Large intestine (tissue), 3 donors: ENCODE data around the gene CRIP2. TPM values are rescaled to one million over a fixed set of nuclear protein-coding genes. Genes with fewer than 3 reads are reported as not detected.

Experiments
- DNase-seq, 2 donors: peaks; one replicate each; pipeline versions ENCODE4 v3.0.0 to v3.0.0-alpha.2; 2013
- H3K27ac ChIP-seq: one replicate; pipeline ENCODE4 v1.5.1; 2013; ENCODE audit warnings: low read length
- H3K27me3 ChIP-seq: 2 replicates; pipeline ENCODE4 v1.6.1; 2013; ENCODE audit warnings: low read length; ENCODE audit not compliant: control insufficient read depth, insufficient read depth
- H3K36me3 ChIP-seq: 2 replicates; pipeline ENCODE4 v1.6.1; 2013; ENCODE audit warnings: low read length; ENCODE audit not compliant: control insufficient read depth, insufficient read depth
- H3K4me1 ChIP-seq: one replicate; pipeline ENCODE4 v1.6.1; 2013; ENCODE audit warnings: low read length; ENCODE audit not compliant: control insufficient read depth, insufficient read depth
- H3K4me3 ChIP-seq: one replicate; pipeline ENCODE4 v1.5.1; 2013; ENCODE audit warnings: low read length
- H3K9me3 ChIP-seq: one replicate; pipeline ENCODE4 v1.6.1; 2013; ENCODE audit warnings: mild to moderate bottlenecking, low read depth, low read length, moderate library complexity; ENCODE audit not compliant: control insufficient read depth
- WGBS: methylation state at CpG from one replicate; pipeline ENCODE4 v1.1.5; 2013; ENCODE audit warnings: low lambda C conversion rate; ENCODE audit not compliant: insufficient coverage; 5-methylcytosine and 5-hydroxymethylcytosine counted together
- polyA plus RNA-seq: library from polyadenylated mRNA; unstranded; fragments of 120-200 nt; gene quantifications from one replicate; pipeline ENCODE4 v1.2.1, GENCODE V29; 2013

The CRIP2 gene
- polyA plus RNA-seq, 1 donor = 67.1 TPM

DNA sequence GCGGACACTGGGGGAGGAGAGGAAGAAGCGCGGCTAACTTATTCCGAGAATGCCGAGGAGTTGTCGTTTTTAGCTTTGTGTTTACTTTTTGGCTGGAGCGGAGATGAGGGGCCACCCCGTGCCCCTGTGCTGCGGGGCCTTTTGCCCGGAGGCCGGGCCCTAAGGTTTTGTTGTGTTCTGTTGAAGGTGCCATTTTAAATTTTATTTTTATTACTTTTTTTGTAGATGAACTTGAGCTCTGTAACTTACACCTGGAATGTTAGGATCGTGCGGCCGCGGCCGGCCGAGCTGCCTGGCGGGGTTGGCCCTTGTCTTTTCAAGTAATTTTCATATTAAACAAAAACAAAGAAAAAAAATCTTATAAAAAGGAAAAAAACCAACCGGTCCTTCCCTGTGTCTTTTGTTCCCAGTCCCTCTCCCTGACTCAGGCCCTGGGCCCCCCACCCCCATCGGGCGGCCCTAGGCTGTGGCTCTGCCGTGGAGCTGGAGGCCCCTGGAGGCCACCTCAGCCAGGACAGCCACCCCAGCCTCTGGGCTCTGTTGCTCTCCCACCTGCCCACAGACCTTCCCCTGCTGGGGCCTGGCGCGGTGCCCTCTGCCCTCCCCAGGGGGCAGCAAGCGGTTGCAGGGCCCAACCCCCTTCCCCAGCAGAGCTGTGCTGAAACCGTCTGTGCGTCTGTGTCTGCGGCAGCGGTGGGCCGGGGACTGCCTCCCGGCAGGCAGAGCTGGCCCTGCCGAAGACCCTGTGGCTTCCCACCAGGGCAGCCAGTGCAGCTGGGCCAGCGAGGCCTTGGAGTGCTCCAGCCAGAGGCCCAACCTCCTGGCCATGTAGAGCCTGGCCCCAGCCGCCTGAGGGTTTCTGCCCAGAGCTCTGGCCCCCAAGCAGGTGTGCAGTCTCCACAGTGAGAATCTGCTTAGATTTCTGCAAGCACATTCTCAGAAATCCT is 4.0 kb upstream of the CRIP2 start:
- Histone ChIP-seq H3K9me3 (no peaks in the 10 kb centered on the region), H3K36me3 (peaks cover 32% of the 10 kb centered on the region), H3K27me3 (peaks cover 6% of the 10 kb centered on the region), H3K4me1 (peaks cover 16% of the 10 kb centered on the region), H3K27ac (no peak overlapping the region), H3K4me3 (no peak overlapping the region)
- WGBS = 100% methylated on average over 7 of the region's 34 CpGs
- DNase-seq = no peak

DNA sequence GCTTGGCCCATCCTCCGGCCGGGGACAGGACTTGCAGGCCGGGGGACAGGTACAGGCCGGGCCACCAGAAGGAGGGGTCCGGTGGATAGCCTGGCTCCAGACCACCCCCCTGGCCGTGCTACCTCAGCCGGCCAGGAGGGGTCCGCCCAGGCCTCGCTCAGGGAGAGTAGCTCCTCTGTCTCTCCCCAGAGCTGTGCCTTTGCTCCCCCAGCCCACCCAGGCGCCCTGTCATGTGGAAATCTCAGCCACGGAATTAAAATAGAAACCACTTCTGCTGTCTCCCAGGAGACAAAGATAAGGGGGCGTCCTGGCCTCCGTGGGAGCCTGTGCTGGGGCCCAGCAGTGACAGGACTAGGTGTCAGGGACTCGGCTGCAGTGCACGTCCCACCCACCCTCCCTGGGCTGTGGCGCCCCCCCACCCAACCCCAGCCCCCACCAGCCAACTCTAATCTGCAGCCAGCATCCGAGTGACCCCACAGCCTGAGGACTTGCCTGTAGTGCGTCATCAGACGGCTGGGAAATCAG is 3.3 kb upstream of the CRIP2 start:
- Histone ChIP-seq H3K4me1 (peaks cover 18% of the 10 kb centered on the region), H3K27me3 (peaks cover 13% of the 10 kb centered on the region), H3K27ac (no peak overlapping the region), H3K36me3 (peaks cover 27% of the 10 kb centered on the region), H3K4me3 (no peak overlapping the region), H3K9me3 (no peaks in the 10 kb centered on the region)
- DNase-seq = no peak
- WGBS = no CpG with 5 or more reads among the region's 19 CpGs

DNA sequence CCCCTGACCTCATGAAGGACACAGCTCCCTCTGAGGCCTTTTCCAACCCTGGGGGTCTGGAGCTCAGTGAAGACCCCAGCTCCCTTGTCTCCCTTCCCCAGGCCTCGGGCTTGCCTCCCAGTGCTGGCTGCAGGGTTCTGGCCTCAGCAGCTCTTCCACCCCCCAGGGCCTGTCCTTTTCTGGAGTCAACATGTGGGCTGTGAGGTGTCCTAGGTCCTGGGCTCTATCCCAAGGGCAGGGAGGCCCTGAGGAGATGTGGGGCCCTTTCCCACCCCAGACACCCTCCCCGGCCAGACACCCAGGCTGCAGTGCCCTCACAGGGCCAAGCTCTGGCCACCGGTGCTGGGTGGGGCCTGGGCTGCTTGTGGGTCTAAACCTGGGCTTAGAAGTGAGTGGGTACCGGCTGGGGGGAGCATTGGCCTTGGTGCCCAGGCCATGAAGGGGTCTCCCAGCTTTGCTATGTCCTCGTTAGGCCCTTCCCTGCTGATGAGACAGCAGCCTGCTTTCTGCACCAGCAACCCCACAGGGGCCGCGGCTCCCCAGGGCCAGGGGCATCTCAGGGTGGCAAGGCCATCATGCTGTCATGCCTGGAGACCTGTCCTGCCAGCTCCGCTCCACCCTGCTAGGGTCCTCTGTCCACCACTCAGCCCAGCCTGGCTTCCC is 2.7 kb upstream of the CRIP2 start:
- WGBS = no CpG with 5 or more reads among the region's 8 CpGs
- peaks cover 19% of the 10 kb centered on the region for H3K27me3 ChIP-seq

DNA sequence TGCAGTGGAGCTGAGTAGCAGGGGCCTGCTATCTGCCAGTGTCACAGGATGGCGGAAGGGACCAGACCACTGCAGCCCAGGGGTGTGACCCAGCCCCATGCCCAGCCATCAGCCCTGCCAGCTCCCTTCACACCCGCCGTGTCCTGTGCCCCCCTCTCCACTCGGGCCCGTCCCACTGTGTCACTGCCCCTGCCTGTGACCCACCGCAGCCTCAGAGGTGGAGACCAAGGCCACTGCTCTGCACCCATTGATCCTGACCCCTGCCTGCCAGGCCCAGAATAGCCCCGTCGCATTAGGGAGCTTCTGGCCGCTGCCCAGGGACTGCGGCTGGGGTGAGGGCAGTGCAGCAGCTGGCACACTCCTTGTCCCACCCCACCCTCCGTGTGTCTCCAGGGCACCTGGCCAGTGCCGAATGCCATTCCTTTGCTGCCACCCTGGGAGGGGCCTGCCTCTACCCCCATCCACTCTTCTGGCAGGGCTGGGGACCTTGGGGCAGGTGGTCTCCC is 2.1 kb upstream of the CRIP2 start:
- H3K4me3 ChIP-seq = no peak overlapping the region

More for the DNA sequence above, 2.7 kb upstream of the CRIP2 start:
- Histone ChIP-seq H3K4me1 (peaks cover 24% of the 10 kb centered on the region), H3K9me3 (no peaks in the 10 kb centered on the region), H3K4me3 (no peak overlapping the region), H3K27ac (no peak overlapping the region), H3K36me3 (peaks cover 27% of the 10 kb centered on the region)
- no peak for DNase-seq

DNA sequence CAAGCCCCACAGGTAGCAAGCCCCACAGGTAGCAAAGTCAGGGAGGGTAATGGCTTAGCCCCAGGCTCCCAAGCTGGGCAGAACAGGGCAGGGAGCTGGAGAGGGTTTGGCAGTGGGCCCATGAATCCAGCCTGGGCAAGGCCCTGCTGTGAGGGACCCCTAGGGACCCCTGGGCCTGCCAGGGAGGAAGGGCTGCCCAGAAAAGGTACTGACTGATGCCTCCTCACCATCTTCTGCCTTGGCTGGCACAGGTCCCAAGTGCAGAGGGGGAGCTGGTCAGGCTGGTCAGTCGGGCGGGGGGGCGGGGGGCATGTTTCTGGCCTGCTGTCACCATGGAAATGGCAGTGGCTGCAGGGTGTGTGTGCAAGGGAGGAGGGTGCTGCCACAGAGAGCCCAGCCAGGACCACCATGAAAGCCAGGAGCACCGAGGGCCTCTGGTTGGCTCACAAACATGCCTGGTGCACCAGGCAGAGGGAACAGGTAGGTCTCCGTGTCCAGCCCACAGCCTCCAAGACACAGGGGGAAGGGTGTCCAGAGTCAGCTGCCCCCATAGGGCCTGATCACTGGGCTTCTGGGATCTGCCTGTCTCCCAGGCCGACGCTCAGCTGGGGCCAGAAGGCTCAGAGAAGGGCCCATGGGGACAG is 1.5 kb upstream of the CRIP2 start:
- Histone ChIP-seq H3K9me3 (no peaks in the 10 kb centered on the region), H3K36me3 (peaks cover 16% of the 10 kb centered on the region), H3K4me1 (peaks cover 25% of the 10 kb centered on the region), H3K27ac (peak overlapping the region; percentile 4), H3K4me3 (no peak overlapping the region), H3K27me3 (peaks cover 29% of the 10 kb centered on the region)
- no CpG with 5 or more reads among the region's 7 CpGs for WGBS
- no peak for DNase-seq

More for the DNA sequence above, 2.1 kb upstream of the CRIP2 start:
- peaks cover 22% of the 10 kb centered on the region for H3K36me3 ChIP-seq
- H3K4me1 ChIP-seq = peaks cover 25% of the 10 kb centered on the region
- H3K9me3 ChIP-seq = no peaks in the 10 kb centered on the region
- WGBS = no CpG with 5 or more reads among the region's 12 CpGs
- DNase-seq = no peak
- H3K27me3 ChIP-seq = peaks cover 24% of the 10 kb centered on the region
- no peak overlapping the region for H3K27ac ChIP-seq

DNA sequence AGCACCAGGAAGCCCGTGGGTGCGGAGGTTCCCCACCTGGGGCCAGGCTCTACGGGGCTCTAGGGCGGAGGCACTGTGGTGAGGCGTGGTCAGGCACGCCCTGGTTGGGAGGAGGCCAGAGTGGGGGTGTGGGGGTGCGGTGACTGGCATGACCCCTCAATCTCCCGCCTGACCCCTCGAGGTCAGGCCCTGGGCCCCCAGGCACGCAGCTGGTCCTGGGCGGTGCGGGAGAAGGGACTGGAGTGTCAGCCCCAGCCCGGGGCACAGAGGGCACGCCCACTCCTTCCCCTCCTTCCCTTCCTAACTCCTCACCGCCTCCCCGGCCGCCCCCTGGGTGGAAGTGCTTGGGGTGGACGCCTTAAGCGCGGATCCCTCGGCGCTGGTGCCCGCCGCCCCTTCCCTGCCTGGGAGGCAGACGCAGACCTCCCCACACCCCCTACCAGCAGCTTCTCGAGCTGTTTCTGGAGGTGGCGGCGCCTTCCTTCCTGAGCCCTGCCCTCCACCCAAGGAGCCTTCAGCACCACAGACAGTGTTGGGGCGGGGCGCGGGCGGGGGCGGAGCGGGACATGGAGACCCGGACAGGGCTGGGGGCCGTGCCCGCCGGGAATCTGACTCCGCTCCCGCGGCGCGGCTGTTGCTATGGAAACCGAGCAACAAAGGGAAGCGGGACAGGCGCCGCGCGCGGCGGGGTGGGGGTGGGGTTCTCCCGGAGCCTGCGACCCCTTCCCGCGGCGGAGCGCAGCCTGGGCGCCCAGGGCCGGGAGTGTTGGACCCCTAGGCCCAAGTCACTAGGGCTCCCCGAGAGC is 741 bp upstream of the CRIP2 start:
- Histone ChIP-seq H3K27ac (peak overlapping the region; percentile 4), H3K9me3 (no peaks in the 10 kb centered on the region), H3K4me3 (peak overlapping the region; percentile 22), H3K27me3 (peaks cover 33% of the 10 kb centered on the region), H3K36me3 (peaks cover 9% of the 10 kb centered on the region), H3K4me1 (peaks cover 25% of the 10 kb centered on the region)
- DNase-seq = peak; percentile 77 to 87
- no CpG with 5 or more reads among the region's 60 CpGs for WGBS

DNA sequence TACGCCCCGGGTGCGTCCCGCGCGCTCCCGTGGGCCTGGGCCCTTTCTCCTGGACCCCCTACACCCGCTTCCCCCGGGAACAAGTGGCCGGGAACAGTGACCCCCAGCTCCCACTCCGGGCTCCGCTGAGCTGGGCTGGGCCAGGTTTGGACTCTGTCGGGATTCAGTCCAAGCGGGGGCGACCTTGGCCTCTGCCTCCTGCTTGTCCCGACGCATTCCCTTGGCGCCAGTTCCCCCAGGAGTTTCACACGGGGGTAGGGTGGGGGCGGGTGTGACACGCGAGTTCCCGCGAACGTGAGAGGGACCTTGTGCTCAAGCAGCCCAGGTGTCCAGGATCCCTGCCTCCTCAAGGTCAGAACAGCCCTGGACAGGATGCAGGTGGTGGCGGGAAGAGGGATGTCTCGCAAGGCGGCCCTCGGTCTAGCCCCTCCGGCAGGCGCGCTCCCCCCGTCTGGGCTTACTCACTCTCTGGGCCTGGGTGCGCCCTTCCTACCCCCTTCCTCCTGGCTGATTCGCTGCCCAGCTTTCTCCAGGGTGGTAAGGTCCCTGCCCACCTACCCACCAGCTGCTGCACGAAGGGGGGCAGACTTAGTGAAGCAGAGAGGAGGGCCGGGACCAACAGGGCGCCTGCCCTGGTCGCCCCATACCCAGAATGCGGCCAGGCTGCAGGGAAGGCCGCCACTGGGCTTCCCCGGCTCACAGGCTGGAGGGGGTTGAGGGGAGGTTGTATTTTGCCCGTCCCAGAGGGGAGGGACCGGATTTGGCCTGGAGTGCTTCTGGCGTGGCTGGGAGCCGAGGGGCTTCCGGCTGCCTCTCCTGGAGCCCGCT is 862 bp downstream of the CRIP2 start:
- peaks cover 33% of the 10 kb centered on the region for H3K4me1 ChIP-seq

DNA sequence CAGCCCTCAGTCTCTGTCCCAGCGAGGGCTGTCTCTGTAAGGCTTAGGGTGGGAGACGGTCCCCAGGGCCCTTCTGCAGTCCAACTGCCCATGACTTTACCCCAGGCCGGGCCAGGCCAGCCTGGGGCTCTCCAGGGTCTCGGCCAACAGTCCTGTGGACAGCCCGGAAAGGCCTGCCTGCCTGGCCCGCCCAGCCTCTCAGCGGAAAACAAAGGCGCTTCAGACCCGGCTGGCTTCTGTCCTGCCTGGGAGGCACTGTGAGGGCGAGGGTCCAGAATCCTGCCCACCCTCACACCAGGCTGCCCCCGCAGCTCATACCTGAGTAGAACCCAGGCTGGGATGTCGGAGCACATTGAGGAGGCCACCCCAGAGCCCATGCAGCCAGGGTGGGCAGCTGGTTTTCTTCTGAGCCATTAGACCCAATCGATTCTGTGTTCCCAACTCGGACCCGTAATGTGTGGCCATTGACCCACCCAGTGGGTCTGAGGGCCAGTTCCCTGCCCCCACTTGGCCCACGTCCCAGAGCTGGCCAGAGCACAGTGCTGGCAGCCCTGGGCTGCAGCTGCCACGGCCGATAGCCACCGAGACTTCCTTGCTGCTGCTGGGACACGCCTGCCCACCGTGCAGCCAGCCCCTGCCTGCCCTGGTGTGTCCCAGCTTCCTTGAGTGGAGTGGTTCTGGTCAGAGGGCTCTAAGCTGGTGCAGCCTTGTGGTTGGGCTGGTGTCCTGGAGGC is 1.6 kb downstream of the CRIP2 start:
- Histone ChIP-seq H3K36me3 (no peaks in the 10 kb centered on the region), H3K9me3 (peaks cover 3% of the 10 kb centered on the region), H3K27me3 (peaks cover 49% of the 10 kb centered on the region), H3K4me1 (peaks cover 36% of the 10 kb centered on the region), H3K27ac (peak overlapping the region; percentile 23), H3K4me3 (peak overlapping the region; percentile 48)
- WGBS = no CpG with 5 or more reads among the region's 21 CpGs
- DNase-seq = no peak

More for the DNA sequence above, 862 bp downstream of the CRIP2 start:
- no peak for DNase-seq
- Histone ChIP-seq H3K36me3 (peaks cover 2% of the 10 kb centered on the region), H3K9me3 (peaks cover 3% of the 10 kb centered on the region), H3K27me3 (peaks cover 49% of the 10 kb centered on the region), H3K27ac (peak overlapping the region; percentile 23), H3K4me3 (peak overlapping the region; percentile 48)
- WGBS = no CpG with 5 or more reads among the region's 48 CpGs
